Bronchial epithelial cell (primary cell): ENCODE results near the gene LRRTM2. TPM values are rescaled to one million over a fixed set of nuclear protein-coding genes. Genes with fewer than 3 reads are reported as not detected.

Experiments
- DNase-seq: peaks from one replicate; pipeline ENCODE4 v3.0.0-alpha.2; 2010; ENCODE audit warnings: low read depth
- FAIRE-seq: peaks from 2 replicates; lab custom pipeline; 2011; peaks lifted over from hg19 to GRCh38; lab: Jason Lieb, UNC
- H3K27me3 ChIP-seq: 2 replicates; pipeline ENCODE4 v1.5.1; 2011; ENCODE audit warnings: low read length; ENCODE audit not compliant: control insufficient read depth, insufficient read depth
- H3K36me3 ChIP-seq: 2 replicates; pipeline ENCODE4 v1.5.1; 2011; ENCODE audit warnings: low read length; ENCODE audit not compliant: control insufficient read depth, insufficient read depth
- H3K4me3 ChIP-seq: 2 replicates; pipeline ENCODE4 v1.5.1; 2011; ENCODE audit warnings: mild to moderate bottlenecking, low read depth, low read length, control low read depth
- total RNA-seq: library from RNA; depleted of rRNA; stranded (reverse); fragments of >200 nt; gene quantifications from 2 replicates; pipeline ENCODE4 v1.2.1, GENCODE V29; 2014
- TF ChIP-seq, protein P1 (sequence below): IDR thresholded peaks from 2 replicates; pipeline ENCODE4 v1.5.1; 2011; ENCODE audit warnings: mild to moderate bottlenecking, moderate library complexity, low read length, control low read depth, inconsistent platforms; ENCODE audit not compliant: insufficient read depth, severe bottlenecking

Gene LRRTM2
- total RNA-seq, 1 donor from 2014 or later = not detected

GRCh38 chr5:138873466-138874221 lies 1.5 kb downstream of the LRRTM2 start:
- Histone ChIP-seq H3K27me3 (no peaks in the 10 kb centered on the region), H3K36me3 (peaks cover 1% of the 10 kb centered on the region), H3K4me3 (no peak overlapping the region)
- FAIRE-seq (no peak), DNase-seq (no peak)
- TF ChIP-seq, protein P1, sequence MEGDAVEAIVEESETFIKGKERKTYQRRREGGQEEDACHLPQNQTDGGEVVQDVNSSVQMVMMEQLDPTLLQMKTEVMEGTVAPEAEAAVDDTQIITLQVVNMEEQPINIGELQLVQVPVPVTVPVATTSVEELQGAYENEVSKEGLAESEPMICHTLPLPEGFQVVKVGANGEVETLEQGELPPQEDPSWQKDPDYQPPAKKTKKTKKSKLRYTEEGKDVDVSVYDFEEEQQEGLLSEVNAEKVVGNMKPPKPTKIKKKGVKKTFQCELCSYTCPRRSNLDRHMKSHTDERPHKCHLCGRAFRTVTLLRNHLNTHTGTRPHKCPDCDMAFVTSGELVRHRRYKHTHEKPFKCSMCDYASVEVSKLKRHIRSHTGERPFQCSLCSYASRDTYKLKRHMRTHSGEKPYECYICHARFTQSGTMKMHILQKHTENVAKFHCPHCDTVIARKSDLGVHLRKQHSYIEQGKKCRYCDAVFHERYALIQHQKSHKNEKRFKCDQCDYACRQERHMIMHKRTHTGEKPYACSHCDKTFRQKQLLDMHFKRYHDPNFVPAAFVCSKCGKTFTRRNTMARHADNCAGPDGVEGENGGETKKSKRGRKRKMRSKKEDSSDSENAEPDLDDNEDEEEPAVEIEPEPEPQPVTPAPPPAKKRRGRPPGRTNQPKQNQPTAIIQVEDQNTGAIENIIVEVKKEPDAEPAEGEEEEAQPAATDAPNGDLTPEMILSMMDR = no peak

DNA sequence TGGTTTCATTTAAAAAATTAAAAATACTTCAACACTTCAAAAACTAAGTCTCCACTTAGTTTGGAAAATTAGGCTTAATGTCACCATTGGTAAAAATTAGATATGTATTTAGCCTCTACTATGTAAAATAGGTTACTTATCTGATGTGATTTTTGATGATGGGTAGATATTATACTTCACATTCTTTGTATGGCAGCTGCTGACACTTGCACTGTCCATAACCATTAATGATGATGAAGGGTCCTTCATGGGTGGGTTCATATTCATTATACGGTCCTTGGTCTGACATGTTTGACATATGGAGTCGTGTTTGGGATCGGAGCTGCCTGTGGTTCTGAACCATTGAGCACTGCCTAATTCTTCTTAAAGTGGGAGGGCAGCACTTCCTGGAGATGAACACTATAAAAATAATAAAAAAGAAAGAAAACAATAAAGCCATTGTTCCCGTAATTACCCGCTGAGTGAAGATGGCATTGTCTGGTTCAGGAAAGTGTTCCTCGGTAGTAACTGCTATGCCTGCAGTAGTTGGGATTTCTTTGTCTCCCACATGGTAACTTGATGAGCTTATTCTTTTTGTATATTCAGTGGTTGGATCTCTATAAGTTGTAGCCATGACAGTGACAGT lies 2.2 kb downstream of the LRRTM2 start:
- DNase-seq = no peak
- no peak for FAIRE-seq

GRCh38 chr5:138870611-138871010 lies 4.5 kb downstream of the LRRTM2 start:
- TF ChIP-seq, protein P1 = no peak
- Histone ChIP-seq H3K27me3 (no peaks in the 10 kb centered on the region), H3K36me3 (peaks cover 1% of the 10 kb centered on the region), H3K4me3 (no peak overlapping the region)
- DNase-seq (peak; percentile 56), FAIRE-seq (no peak)

More for the DNA sequence above, 2.2 kb downstream of the LRRTM2 start:
- Histone ChIP-seq H3K27me3 (no peaks in the 10 kb centered on the region), H3K36me3 (peaks cover 1% of the 10 kb centered on the region), H3K4me3 (no peak overlapping the region)
- TF ChIP-seq, protein P1 = no peak

GRCh38 chr5:138869763-138870500 lies 5.2 kb downstream of the LRRTM2 start:
- Histone ChIP-seq H3K36me3 (peaks cover 1% of the 10 kb centered on the region), H3K4me3 (no peak overlapping the region), H3K27me3 (no peaks in the 10 kb centered on the region)
- DNase-seq (peak; percentile 69), FAIRE-seq (no peak)
- TF ChIP-seq, protein P1 = no peak

DNA sequence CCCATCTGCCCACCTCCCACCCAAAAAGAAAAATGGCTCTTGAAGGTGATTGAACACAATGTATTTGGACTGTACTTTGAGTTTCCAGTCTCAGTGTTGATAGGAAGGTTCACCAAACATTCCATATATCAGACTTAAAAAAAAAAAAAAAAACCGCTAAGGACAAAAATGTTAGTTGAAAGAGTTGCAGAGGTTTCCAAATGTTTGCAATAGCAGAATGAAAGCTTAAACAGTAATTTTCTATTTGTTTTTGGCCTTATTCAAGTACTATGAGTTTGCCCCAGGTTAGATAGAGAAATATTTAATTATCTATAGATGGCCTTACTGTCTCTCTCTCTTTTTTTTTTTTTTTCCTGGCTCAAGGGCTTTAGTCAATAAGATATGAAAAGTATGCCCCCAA lies 6.1 kb downstream of the LRRTM2 start:
- Histone ChIP-seq H3K36me3 (peaks cover 1% of the 10 kb centered on the region), H3K4me3 (no peak overlapping the region), H3K27me3 (no peaks in the 10 kb centered on the region)
- TF ChIP-seq, protein P1 = no peak
- FAIRE-seq (no peak), DNase-seq (no peak)
